HG03378 (cell line): Measurements from ENCODE around the gene NAALADL2.
"Not testable (repeated sequence)": the region's sequence is repeated elsewhere in the genome, so short reads cannot be mapped to it uniquely, and the experiment has no call there.

Source experiments
- ATAC-seq: cut with Tn5 transposase; IDR thresholded peaks from one replicate; pipeline ENCODE4 v1.9.1; 2021; ENCODE audit warnings: mild to moderate bottlenecking, moderate library complexity; ENCODE audit not compliant: unreplicated experiment

Gene NAALADL2

DNA sequence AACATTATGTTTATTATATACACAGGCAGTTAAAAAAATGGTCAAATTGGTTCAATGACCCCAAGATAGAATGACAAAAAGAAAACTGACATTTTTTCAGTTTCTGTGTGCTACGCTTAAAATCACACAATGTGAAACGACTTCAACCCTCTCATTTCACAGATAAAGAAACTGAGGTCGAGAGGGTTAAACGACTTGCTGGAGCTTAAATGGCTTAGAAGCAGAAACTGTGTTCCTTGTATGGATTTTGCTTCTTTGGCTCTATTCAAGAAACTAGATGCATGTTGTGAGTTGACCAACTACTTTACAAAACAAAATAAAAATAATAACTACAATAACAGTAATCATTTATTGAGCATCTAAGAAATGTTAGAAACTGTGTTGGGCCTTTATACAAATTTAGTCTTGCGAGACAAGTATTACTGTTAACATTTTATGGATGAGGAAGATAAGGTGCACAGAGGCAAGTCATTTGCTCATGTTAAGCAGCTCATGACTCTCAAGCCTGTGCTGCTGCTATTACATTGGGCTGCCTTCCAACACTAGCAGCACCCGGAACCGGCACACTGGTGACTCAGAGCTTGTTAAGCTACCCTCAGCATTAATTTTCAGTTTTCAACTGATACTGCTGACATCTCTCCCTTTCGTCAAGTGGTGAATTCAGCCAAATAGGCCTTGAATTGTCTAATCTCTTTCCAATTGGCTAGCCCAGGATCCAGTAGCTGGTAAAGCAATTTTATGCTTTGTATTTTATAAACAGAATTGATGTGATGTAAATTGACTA lies 487.6 kb downstream of the NAALADL2 start:
- ATAC-seq: no peak

DNA sequence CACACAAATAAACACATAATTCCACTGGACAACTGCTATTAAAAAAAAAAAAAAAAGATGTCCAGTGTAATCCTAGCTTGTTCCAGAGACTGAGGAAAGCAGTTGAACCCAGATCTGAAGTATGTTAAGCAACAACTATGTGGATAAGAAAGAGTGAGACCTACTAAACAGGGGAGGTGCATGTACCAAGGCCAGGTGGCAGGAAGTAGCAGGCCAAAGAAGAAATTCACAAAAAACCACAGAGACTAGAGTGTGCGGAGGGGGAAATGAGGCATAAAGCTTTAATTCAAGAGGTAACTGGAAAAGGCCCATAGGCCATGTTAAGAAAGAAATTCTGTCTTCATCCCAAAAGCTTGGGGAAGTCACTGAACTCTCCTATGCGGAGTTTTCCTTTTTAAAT lies 490.0 kb downstream of the NAALADL2 start:
- no peak for ATAC-seq

DNA sequence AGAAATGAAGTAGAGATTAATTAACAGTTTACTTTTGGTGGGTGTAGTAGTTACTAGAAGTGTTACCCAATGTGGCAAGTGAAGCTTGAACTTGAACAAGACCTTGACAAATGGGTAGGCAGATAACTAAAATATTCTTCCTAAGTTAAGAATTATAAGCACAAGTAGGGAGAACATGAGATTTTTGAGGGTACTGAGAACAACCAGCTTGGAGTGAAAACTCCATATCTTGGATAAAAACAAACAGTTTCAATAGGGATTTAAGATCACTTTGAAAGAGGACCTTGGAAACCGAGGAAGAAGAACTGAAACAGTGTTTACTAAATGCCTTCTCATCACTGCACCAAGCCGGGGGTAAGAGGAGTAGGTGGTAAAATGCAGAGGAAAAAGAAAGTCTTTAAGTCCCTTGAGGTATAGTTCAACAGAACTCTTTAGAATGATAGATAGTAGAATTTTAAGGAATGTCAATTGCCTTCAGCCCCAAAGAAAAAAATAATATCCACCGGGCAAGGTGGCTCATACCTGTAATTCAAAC lies 496.7 kb downstream of the NAALADL2 start:
- no peak for ATAC-seq

DNA sequence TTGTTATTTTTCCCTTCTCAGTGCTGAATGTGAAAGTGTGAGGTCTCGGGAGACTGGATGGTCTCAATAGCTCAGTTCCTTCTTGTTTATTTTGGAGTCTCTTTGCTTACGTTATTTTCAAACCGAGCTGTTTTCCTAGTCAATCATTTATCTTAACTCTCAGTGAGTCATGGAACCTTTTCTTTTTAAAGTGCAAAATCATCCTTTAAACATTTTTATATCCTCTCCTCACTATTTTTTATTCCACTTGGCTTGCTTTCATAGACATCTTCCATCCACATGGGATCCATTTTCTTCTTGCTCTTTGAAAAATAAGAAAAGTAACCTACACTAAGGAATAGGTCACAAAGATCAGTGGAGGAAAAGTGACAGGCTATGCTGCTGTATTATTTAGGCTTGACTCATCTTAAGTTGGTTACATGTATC lies 497.8 kb downstream of the NAALADL2 start:
- no peak for ATAC-seq

DNA sequence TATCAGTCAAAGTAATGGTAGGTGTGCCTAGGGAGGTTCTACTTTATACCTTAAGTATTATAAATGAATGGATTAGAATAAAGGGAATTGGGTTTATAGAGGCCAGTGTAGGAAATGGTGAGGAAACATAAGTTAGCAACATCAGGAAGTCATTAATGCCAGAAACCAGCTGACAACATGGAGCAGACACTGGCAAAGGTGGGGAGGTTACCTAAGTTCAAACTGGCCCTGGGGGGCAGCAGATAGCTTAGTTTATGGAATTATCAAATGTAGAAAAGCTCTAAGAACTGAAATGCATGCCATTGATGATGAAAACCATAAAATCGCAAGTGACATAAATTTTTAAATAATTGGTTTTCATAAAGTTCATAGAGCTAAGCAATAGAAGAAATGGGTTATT lies 498.6 kb downstream of the NAALADL2 start:
- ATAC-seq: no peak

DNA sequence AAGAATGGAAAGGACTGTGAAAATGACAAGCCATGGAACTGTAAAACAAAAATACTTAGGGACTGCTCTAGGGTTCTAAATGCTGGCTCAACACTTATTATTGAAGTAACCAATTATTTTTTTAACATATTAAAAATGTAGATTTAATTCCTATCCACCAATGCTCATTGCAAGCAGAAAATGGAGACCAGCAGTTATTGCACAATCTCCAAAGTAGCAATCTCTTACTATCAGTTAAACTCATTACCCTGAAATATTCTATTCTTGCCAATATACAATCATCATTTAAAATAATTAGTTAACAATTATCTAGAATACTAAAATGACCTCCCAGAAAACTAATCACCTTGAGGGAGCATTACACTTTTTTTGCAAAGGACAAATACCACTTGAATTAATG lies 499.8 kb downstream of the NAALADL2 start:
- no peak for ATAC-seq

DNA sequence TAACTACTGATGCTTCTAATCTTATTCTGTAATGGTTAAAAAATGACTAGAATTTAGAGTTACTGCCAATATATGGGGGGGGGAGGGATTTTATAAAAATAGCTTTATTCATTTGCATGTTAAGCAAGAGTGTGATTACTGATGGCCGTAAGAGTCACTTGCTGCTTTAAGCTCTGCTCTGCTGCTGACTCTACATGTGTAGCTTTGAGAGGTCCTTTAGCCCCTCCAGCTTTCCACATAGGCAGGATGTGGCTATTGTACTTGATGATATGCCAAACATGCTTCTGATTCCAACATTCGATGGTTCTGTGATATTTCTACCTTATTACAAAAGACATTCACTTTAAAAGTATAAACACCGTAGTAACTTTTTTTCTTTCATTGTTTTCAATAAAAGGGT lies 511.3 kb downstream of the NAALADL2 start:
- ATAC-seq: not testable (repeated sequence)

DNA sequence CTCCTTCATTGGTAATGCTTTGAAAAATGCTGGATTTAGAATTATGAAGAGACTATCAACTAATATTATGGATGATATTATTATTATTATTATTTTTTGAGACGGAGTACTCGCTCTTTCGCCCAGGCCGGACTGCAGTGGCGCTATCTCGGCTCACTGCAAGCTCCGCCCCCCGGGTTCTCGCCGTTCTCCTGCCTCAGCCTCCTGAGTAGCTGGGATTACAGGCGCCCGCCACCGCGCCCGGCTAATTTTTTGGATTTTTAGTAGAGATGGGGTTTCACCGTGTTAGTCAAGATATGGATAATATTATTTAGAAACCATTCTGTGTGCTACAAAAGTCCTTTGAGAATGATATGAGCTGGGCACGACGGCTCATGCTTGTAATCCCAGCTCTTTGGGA lies 512.1 kb downstream of the NAALADL2 start:
- not testable (repeated sequence) for ATAC-seq

DNA sequence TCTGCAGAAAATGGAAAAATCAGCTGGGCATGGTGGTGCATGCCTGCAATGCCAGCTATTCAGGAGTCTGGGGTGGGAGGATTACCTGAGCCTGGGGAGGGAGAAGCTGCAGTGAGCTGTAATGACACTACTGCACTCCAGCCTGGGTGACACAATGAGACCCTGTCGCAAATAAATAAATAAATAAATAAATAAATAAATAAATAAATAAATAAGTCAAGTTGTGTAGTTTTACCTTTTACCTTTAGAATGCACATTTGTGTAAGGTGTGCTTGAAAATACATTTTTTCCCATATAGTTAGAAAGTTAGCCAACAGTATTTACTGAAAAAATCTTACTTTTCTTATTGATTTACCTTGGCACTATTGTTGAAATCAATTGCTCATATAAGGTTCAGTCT lies 515.6 kb downstream of the NAALADL2 start:
- ATAC-seq: no peak

DNA sequence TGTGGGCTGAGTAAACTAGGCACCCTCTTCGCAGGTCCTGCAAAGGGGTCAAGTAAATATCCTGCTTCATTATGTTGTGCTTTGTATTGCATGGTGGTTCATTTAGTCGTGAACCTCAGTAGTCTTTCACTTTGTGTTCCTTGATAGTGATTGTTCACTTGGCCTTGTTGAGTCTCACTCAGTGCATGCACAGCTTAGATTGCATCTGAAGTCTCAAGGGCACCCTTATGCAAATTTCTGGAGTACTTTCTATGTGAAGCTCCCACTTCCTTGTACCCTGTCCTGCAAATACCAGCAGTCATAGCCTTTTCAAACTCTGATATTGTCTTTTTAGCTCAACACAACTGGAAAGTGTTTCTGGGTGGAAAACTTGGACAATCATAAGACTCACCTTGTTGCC lies 519.2 kb downstream of the NAALADL2 start:
- no peak for ATAC-seq

DNA sequence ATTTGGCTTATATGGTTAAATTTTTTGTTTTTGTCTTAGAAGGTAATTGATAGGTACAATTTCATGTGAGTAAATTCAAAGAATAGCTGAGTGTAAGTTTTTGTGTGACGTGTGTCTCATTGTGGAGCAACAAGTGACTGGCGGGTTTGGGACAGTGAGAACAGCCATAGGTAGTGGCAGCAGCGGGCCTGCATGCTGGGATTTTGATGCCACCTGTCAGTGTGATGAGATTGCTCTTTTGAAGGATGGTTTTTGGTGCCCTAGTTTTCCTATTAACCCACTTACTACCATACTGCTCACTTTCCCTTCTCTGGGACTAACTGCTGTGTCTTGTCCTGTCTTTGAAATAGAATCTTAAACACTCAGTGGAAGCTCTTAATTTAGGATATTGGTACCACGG lies 522.6 kb downstream of the NAALADL2 start:
- no peak for ATAC-seq

DNA sequence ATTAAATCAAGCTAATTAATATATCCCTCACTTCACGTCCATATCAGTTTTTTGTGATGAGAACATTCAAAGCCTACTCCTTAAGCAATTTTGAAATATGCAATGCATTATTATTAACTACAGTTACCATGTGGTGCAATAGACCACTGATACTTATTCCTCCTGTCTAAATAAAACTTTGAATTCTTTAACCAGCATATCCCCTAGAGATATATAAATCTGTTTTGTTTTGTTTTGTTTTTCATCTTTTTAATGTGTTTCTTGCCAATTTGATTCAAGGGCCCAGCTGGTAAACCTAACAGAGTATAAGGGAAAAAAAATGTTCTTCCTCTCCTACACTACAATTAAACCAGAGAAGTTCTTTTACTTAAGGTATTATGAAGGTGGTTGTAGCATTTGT lies 524.2 kb downstream of the NAALADL2 start:
- ATAC-seq: no peak

DNA sequence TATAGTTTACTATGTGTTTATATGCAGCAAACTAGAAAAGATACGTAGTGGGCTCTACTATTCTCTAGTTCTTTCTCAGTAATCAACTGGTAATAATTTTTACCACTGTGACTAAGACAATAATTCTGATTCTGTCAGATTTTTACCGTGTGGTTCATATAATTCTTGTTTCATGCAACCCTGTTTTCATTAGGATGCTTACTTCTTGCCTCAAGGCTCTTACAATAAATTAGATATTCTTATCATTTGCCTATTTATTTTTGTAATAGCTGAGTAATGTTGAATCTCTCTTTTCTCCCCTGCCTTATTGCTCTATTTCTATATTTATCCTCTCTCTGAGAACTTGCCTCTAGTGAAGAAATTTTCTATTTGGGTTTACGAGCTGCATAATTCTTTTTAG lies 524.7 kb downstream of the NAALADL2 start:
- no peak for ATAC-seq

DNA sequence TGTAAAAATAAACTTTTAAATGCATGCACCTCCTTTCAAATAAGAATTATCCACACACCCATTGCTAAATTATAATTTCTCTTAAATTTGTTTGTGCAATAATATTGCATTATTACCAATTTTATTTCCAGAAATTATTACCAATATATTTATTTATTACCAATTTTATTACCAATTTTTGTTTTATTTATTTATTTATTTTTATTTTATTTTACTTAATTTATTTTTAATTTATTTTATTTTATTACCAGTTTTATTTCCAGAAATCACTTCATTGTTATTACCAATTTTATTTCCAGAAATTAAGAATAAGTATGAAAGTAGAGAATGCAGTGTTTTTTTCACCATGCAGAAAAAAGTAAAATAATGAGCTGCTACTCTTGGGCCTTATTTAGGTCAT lies 525.4 kb downstream of the NAALADL2 start:
- ATAC-seq: no peak

DNA sequence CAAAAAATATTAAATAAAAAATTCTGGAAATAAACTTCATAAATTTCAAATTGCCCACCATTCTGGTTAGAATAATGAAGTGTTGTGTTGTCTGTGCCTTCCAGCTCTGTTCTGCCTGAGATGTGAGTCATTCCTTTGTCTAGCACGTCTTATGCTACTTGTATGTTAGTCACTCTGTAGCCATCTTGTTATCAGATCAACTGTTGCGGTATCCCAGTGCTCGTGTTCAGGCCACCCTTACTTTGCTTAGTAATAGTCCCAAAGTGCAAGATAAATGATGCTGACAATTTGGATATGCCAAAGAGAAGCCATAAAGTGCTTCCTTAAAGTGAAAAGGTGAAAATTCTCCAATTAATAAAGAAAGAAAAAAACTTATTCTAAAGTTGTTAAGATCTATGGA lies 527.5 kb downstream of the NAALADL2 start:
- ATAC-seq: no peak

DNA sequence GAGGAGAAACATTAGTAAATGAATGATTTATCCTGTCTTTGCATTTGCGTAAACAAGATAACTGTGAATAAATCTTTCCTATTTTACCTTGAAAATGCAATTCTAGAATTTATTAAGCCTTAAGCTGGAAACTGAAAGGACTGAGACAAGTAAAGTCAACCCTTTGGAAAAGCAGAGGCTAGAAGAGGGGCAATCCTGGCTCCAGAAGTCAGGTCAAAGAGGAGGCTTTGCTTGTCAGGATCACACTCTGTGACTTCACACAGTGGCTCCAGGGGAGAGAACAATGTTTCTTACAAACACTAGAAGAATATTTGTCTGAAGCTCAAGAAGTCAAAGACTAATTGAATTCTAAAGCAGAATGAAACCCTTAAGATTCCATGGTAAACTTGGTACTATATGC lies 530.4 kb downstream of the NAALADL2 start:
- no peak for ATAC-seq

DNA sequence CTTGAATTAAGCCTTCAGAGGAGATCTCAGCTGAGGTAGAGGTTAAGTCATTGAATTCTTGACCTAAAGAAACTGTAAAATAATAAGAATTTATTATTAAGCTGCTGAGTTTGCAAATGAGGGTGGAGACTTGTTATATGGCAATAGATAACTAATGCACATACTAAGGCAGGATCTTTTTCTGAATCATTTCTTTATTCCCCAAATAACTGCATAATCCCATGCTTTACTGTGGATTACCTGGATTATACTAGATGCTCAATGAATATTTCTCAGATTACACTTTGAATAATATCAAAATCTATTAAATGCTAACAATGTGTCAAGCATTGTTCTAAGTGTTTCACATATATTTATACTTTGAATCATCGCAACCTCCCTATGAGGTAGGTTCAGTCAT lies 532.5 kb downstream of the NAALADL2 start:
- ATAC-seq: no peak

DNA sequence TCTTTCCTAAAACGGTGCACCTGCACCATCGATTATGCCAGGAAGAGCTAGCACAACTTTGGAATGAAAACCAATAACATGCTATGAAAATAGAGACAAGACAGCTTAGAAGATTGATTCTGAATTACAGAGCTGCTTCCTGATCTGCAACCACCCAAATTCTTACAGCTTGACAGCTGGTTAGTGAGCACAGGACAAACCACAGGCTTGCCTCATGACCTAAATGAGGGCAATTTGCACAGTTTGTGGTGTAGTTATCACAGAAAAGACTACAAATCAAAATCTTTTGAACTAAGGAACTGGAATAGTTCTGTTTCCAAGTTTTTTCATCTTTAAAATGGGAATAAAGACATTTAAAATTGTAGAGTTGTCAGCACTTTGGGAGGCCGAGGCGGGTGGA lies 533.5 kb downstream of the NAALADL2 start:
- no peak for ATAC-seq

DNA sequence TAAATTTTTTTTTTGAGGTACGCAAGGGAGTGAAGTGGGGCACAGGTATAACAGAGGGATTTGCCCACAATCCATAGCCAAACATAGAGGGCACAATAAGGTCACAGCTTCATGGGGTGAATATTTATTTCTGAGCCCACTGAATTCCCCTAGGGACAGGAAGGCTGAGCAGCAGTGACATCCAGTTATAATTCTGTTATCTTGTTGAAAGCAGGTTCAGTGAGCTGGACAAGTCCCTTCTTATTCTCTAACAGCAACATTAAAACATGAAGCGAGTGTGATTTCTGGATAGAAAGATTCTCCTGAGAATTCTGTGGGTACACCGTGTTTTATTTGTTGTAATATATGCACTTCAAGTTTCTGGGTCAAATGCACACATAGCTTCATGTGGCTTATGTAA lies 538.2 kb downstream of the NAALADL2 start:
- ATAC-seq: no peak

DNA sequence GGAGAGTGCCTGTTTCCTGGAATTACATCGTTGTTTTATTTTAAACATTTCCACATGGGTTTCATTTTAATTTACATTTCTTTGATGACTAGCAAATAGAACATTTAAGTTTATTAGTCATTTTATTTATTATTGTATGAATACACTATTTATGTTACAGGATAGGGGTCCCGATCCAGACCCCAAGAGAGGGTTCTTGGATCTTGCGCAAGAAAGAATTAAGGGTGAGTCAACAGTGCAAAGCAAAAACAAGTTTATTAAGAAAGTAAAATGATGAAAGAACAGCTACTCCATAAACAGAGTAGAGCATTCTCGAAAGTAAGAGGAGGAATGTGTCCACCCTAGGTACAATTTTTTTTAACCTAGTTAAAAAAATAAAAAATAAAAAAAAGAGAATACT lies 539.5 kb downstream of the NAALADL2 start:
- no peak for ATAC-seq

DNA sequence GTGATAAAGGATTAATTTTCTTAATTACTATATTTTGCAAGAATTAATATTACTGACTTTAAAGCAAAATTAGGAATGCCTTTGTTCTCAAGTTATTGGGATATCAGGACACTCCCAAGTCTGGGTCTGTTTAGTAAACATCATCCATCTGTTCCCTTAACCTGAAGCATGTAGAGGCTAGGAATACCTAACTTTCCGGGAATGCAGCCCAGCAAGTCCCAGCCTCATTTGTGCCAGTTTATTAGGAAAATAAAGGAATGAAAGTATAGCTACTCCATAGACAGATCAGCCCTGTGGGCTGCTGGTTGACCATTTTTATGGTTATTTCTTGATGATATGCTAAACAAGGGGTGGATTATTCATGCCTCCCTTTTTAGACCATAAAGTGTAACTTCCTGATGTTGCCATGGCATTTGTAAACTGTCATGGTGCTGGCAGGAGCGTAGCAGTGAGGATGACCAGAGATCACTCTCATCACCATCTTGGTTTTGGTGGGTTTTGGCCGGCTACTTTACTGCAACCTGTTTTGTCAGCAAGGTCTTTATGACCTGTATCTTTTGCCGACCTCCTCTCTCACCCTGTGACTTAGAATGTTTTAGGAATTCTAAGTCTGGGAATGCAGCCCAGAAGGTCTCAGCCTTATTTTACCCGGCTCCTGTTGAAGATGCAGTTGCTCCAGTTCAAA lies 540.2 kb downstream of the NAALADL2 start:
- no peak for ATAC-seq

DNA sequence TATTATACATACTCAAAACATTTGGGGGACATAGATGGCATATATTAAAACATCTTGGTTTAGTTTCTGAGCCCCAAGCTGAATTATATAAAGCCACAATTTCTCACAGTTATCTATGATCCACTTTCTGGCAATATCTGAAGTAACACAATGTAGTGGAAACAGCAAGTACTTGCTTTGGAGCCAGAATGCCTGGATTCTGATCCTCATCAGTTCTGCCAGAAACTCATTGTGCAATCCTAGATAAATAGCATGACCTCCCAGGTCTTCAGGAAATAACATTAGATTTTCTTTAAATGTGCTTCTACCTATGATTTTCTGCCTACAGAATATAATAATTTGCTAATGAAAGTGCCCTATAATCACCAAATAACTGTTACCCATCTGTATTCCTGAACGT lies 544.9 kb downstream of the NAALADL2 start:
- ATAC-seq: no peak
